ENCODE results near the gene HTT.

HTT gene

GRCh38 chr4:3219761-3220475, 145.4 kb downstream of the HTT start:
- no CpG with 5 or more reads among the region's 9 CpGs for WGBS (ENCODE audit: insufficient coverage, insufficient read length)

GRCh38 chr4:3220476-3221183, 146.1 kb downstream of the HTT start:
- no peak for DNase-seq (ENCODE audit: low read depth, low spot score)
- Histone ChIP-seq H3K4me3 (ENCODE audit: low read length) (no peak overlapping the region), H3K9me3 (ENCODE audit: control insufficient read depth, insufficient read depth, low read length) (no peaks in the 10 kb centered on the region), H3K27ac (ENCODE audit: low read length) (no peak overlapping the region), H3K27me3 (ENCODE audit: control insufficient read depth, insufficient read depth, low read length) (no peaks in the 10 kb centered on the region), H3K36me3 (ENCODE audit: control insufficient read depth, insufficient read depth, low read length) (peaks cover 21% of the 10 kb centered on the region), H3K4me1 (ENCODE audit: control insufficient read depth, insufficient read depth, low read length) (no peaks in the 10 kb centered on the region)
- WGBS (ENCODE audit: insufficient coverage, insufficient read length), result no CpG with 5 or more reads among the region's 8 CpGs

More at GRCh38 chr4:3219761-3220475, 145.4 kb downstream of the HTT start:
- H3K27me3 ChIP-seq (ENCODE audit: control insufficient read depth, insufficient read depth, low read length), result no peaks in the 10 kb centered on the region
- H3K27ac ChIP-seq (ENCODE audit: low read length), result no peak overlapping the region
- H3K9me3 ChIP-seq (ENCODE audit: control insufficient read depth, insufficient read depth, low read length), result no peaks in the 10 kb centered on the region
- no peaks in the 10 kb centered on the region for H3K4me1 ChIP-seq (ENCODE audit: control insufficient read depth, insufficient read depth, low read length)
- DNase-seq (ENCODE audit: low read depth, low spot score), result no peak
- H3K36me3 ChIP-seq (ENCODE audit: control insufficient read depth, insufficient read depth, low read length), result peaks cover 25% of the 10 kb centered on the region
- H3K4me3 ChIP-seq (ENCODE audit: low read length), result no peak overlapping the region

GRCh38 chr4:3221184-3221494, 146.7 kb downstream of the HTT start:
- Histone ChIP-seq H3K36me3 (ENCODE audit: control insufficient read depth, insufficient read depth, low read length) (peaks cover 21% of the 10 kb centered on the region), H3K4me1 (ENCODE audit: control insufficient read depth, insufficient read depth, low read length) (no peaks in the 10 kb centered on the region)
- no peak for DNase-seq (ENCODE audit: low read depth, low spot score)

GRCh38 chr4:3221996-3222395, 147.5 kb downstream of the HTT start:
- no peak for DNase-seq (ENCODE audit: low read depth, low spot score)
- peaks cover 24% of the 10 kb centered on the region for H3K36me3 ChIP-seq (ENCODE audit: control insufficient read depth, insufficient read depth, low read length)
- no peaks in the 10 kb centered on the region for H3K27me3 ChIP-seq (ENCODE audit: control insufficient read depth, insufficient read depth, low read length)
- no peaks in the 10 kb centered on the region for H3K4me1 ChIP-seq (ENCODE audit: control insufficient read depth, insufficient read depth, low read length)
- H3K27ac ChIP-seq (ENCODE audit: low read length), result no peak overlapping the region
- WGBS (ENCODE audit: insufficient coverage, insufficient read length), result no CpG with 5 or more reads among the region's 12 CpGs
- no peak overlapping the region for H3K4me3 ChIP-seq (ENCODE audit: low read length)
- no peaks in the 10 kb centered on the region for H3K9me3 ChIP-seq (ENCODE audit: control insufficient read depth, insufficient read depth, low read length)

More at GRCh38 chr4:3221184-3221494, 146.7 kb downstream of the HTT start:
- Histone ChIP-seq H3K27ac (ENCODE audit: low read length) (no peak overlapping the region), H3K27me3 (ENCODE audit: control insufficient read depth, insufficient read depth, low read length) (no peaks in the 10 kb centered on the region), H3K9me3 (ENCODE audit: control insufficient read depth, insufficient read depth, low read length) (no peaks in the 10 kb centered on the region), H3K4me3 (ENCODE audit: low read length) (no peak overlapping the region)
- no CpG with 5 or more reads among the region's 8 CpGs for WGBS (ENCODE audit: insufficient coverage, insufficient read length)

GRCh38 chr4:3223346-3223745, 148.9 kb downstream of the HTT start:
- Histone ChIP-seq H3K9me3 (ENCODE audit: control insufficient read depth, insufficient read depth, low read length) (no peaks in the 10 kb centered on the region), H3K27me3 (ENCODE audit: control insufficient read depth, insufficient read depth, low read length) (no peaks in the 10 kb centered on the region), H3K4me1 (ENCODE audit: control insufficient read depth, insufficient read depth, low read length) (no peaks in the 10 kb centered on the region), H3K4me3 (ENCODE audit: low read length) (no peak overlapping the region), H3K27ac (ENCODE audit: low read length) (no peak overlapping the region), H3K36me3 (ENCODE audit: control insufficient read depth, insufficient read depth, low read length) (peaks cover 19% of the 10 kb centered on the region)
- DNase-seq (ENCODE audit: low read depth, low spot score), result no peak
- no CpG with 5 or more reads among the region's 11 CpGs for WGBS (ENCODE audit: insufficient coverage, insufficient read length)

GRCh38 chr4:3223956-3224748, 149.7 kb downstream of the HTT start:
- peaks cover 21% of the 10 kb centered on the region for H3K36me3 ChIP-seq (ENCODE audit: control insufficient read depth, insufficient read depth, low read length)
- WGBS (ENCODE audit: insufficient coverage, insufficient read length), result no CpG with 5 or more reads among the region's 13 CpGs
- H3K4me1 ChIP-seq (ENCODE audit: control insufficient read depth, insufficient read depth, low read length), result no peaks in the 10 kb centered on the region
- DNase-seq (ENCODE audit: low read depth, low spot score), result no peak
- H3K9me3 ChIP-seq (ENCODE audit: control insufficient read depth, insufficient read depth, low read length), result no peaks in the 10 kb centered on the region
- no peaks in the 10 kb centered on the region for H3K27me3 ChIP-seq (ENCODE audit: control insufficient read depth, insufficient read depth, low read length)
- H3K4me3 ChIP-seq (ENCODE audit: low read length), result no peak overlapping the region
- H3K27ac ChIP-seq (ENCODE audit: low read length), result no peak overlapping the region

GRCh38 chr4:3225071-3225850, 150.8 kb downstream of the HTT start:
- Histone ChIP-seq H3K27me3 (ENCODE audit: control insufficient read depth, insufficient read depth, low read length) (no peaks in the 10 kb centered on the region), H3K9me3 (ENCODE audit: control insufficient read depth, insufficient read depth, low read length) (no peaks in the 10 kb centered on the region), H3K4me1 (ENCODE audit: control insufficient read depth, insufficient read depth, low read length) (no peaks in the 10 kb centered on the region), H3K4me3 (ENCODE audit: low read length) (no peak overlapping the region), H3K27ac (ENCODE audit: low read length) (no peak overlapping the region), H3K36me3 (ENCODE audit: control insufficient read depth, insufficient read depth, low read length) (peaks cover 22% of the 10 kb centered on the region)
- WGBS (ENCODE audit: insufficient coverage, insufficient read length), result no CpG with 5 or more reads among the region's 22 CpGs
- no peak for DNase-seq (ENCODE audit: low read depth, low spot score)

- Histone ChIP-seq H3K4me1 (ENCODE audit: control insufficient read depth, insufficient read depth, low read length) (no peaks in the 10 kb centered on the region), H3K36me3 (ENCODE audit: control insufficient read depth, insufficient read depth, low read length) (peaks cover 27% of the 10 kb centered on the region), H3K27me3 (ENCODE audit: control insufficient read depth, insufficient read depth, low read length) (no peaks in the 10 kb centered on the region), H3K4me3 (ENCODE audit: low read length) (no peak overlapping the region), H3K27ac (ENCODE audit: low read length) (no peak overlapping the region), H3K9me3 (ENCODE audit: control insufficient read depth, insufficient read depth, low read length) (no peaks in the 10 kb centered on the region)
- WGBS (ENCODE audit: insufficient coverage, insufficient read length), result no CpG with 5 or more reads among the region's 9 CpGs
- no peak for DNase-seq (ENCODE audit: low read depth, low spot score)
Observed at GRCh38 chr4:3225936-3226335, 151.5 kb downstream of the HTT start.

GRCh38 chr4:3226467-3226866, 152.0 kb downstream of the HTT start:
- Histone ChIP-seq H3K4me3 (ENCODE audit: low read length) (no peak overlapping the region), H3K9me3 (ENCODE audit: control insufficient read depth, insufficient read depth, low read length) (no peaks in the 10 kb centered on the region), H3K36me3 (ENCODE audit: control insufficient read depth, insufficient read depth, low read length) (peaks cover 33% of the 10 kb centered on the region), H3K4me1 (ENCODE audit: control insufficient read depth, insufficient read depth, low read length) (no peaks in the 10 kb centered on the region), H3K27me3 (ENCODE audit: control insufficient read depth, insufficient read depth, low read length) (no peaks in the 10 kb centered on the region), H3K27ac (ENCODE audit: low read length) (no peak overlapping the region)
- WGBS (ENCODE audit: insufficient coverage, insufficient read length), result no CpG with 5 or more reads among the region's 9 CpGs
- DNase-seq (ENCODE audit: low read depth, low spot score), result no peak

GRCh38 chr4:3226944-3227343, 152.5 kb downstream of the HTT start:
- no peaks in the 10 kb centered on the region for H3K9me3 ChIP-seq (ENCODE audit: control insufficient read depth, insufficient read depth, low read length)
- peaks cover 31% of the 10 kb centered on the region for H3K36me3 ChIP-seq (ENCODE audit: control insufficient read depth, insufficient read depth, low read length)
- no peaks in the 10 kb centered on the region for H3K4me1 ChIP-seq (ENCODE audit: control insufficient read depth, insufficient read depth, low read length)
- no peaks in the 10 kb centered on the region for H3K27me3 ChIP-seq (ENCODE audit: control insufficient read depth, insufficient read depth, low read length)
- WGBS (ENCODE audit: insufficient coverage, insufficient read length), result no CpG with 5 or more reads among the region's 6 CpGs
- no peak overlapping the region for H3K27ac ChIP-seq (ENCODE audit: low read length)
- no peak for DNase-seq (ENCODE audit: low read depth, low spot score)
- no peak overlapping the region for H3K4me3 ChIP-seq (ENCODE audit: low read length)
